Inflammatory macrophage treated with lipopolysaccharide for 4 hours (primary cell): ENCODE data around the gene CTRB2.

ENCODE experiments used
- DNase-seq: peaks from one replicate; pipeline ENCODE4 v3.0.0-alpha.2; 2020

CTRB2 gene

GRCh38 chr16:75203667-75204409, 3.1 kb downstream of the CTRB2 start:
- DNase-seq = no peak

GRCh38 chr16:75203096-75203495, 3.9 kb downstream of the CTRB2 start:
- DNase-seq = no peak

GRCh38 chr16:75202069-75202590, 4.8 kb downstream of the CTRB2 start:
- no peak for DNase-seq

- no peak for DNase-seq
Observed at GRCh38 chr16:75198135-75198600, 8.8 kb downstream of the CTRB2 start.

GRCh38 chr16:75197522-75198134, 9.3 kb downstream of the CTRB2 start:
- DNase-seq = no peak

- no peak for DNase-seq
Observed at GRCh38 chr16:75196836-75197235, 10.1 kb downstream of the CTRB2 start.

GRCh38 chr16:75195811-75196790, 10.9 kb downstream of the CTRB2 start:
- DNase-seq = no peak

- DNase-seq = no peak
Observed at GRCh38 chr16:75193730-75194444, 13.1 kb downstream of the CTRB2 start.

- no peak for DNase-seq
Observed at GRCh38 chr16:75193265-75193650, 13.7 kb downstream of the CTRB2 start.

GRCh38 chr16:75192606-75193264, 14.2 kb downstream of the CTRB2 start:
- DNase-seq = no peak

- DNase-seq = no peak
Observed at GRCh38 chr16:75189638-75190245, 17.2 kb downstream of the CTRB2 start.

- no peak for DNase-seq
Observed at GRCh38 chr16:75188832-75189477, 18.0 kb downstream of the CTRB2 start.

- no peak for DNase-seq
Observed at GRCh38 chr16:75181630-75182029, 25.3 kb downstream of the CTRB2 start.

- no peak for DNase-seq
Observed at GRCh38 chr16:75179208-75179607, 27.8 kb downstream of the CTRB2 start.

- no peak for DNase-seq
Observed at GRCh38 chr16:75176926-75177325, 30.0 kb downstream of the CTRB2 start.

- no peak for DNase-seq
Observed at GRCh38 chr16:75175074-75175473, 31.9 kb downstream of the CTRB2 start.

- no peak for DNase-seq
Observed at GRCh38 chr16:75172578-75172977, 34.4 kb downstream of the CTRB2 start.

- no peak for DNase-seq
Observed at GRCh38 chr16:75169899-75170405, 37.0 kb downstream of the CTRB2 start.

- DNase-seq = no peak
Observed at GRCh38 chr16:75160386-75160785, 46.6 kb downstream of the CTRB2 start.
